ENCODE data around the gene KATNBL1. TPM values are rescaled to one million over a fixed set of nuclear protein-coding genes. Genes with fewer than 3 reads are reported as not detected.

Gene KATNBL1
- total RNA-seq, 2 donors from 2014 or later: 45.8 to 50.3 TPM

GRCh38 chr15:34109797-34110663 is 99.9 kb downstream of the KATNBL1 start:
- Histone ChIP-seq H3K27me3 (no peaks in the 10 kb centered on the region), H3K27ac (no peak overlapping the region), H3K4me3 (no peak overlapping the region), H3K4me1 (no peaks in the 10 kb centered on the region), H3K9me3 (no peaks in the 10 kb centered on the region), H3K36me3 (replicated peaks in 1 of 2; ENCODE audit: insufficient read depth in 1 of 2, low read depth in 2 of 2) (no peaks in the 10 kb centered on the region)
- 42 to 56% methylated on average over 5 of the region's 5 CpGs for WGBS, 2 donors
- peak in 6 of 7 experiments; percentile 37 to 61 (median 47) for TF ChIP-seq CTCF (IDR thresholded peaks at IDR 0.05)
- no peak for TF ChIP-seq POLR2A (IDR thresholded peaks at IDR 0.05)
- intact Hi-C loops (cut with DNase I): loop anchor here (10.0 kb wide), 1 partner anchor 105 kb away; the partner anchor contains the start of gene KATNBL1
- ATAC-seq (no peak), DNase-seq (no peak)

GRCh38 chr15:34107315-34107714 is 102.6 kb downstream of the KATNBL1 start:
- Histone ChIP-seq H3K27me3 (no peaks in the 10 kb centered on the region), H3K9me3 (no peaks in the 10 kb centered on the region), H3K36me3 (replicated peaks in 1 of 2; ENCODE audit: insufficient read depth in 1 of 2, low read depth in 2 of 2) (no peaks in the 10 kb centered on the region), H3K4me3 (no peak overlapping the region), H3K4me1 (peaks cover 8% of the 10 kb centered on the region), H3K27ac (no peak overlapping the region)
- DNase-seq (no peak), ATAC-seq (no peak)
- 75 to 81% methylated on average over 2 of the region's 2 CpGs for WGBS, 2 donors
- intact Hi-C loops (cut with DNase I): loop anchor here (10.0 kb wide), 1 partner anchor 107 kb away; the partner anchor contains the start of gene KATNBL1
- TF ChIP-seq POLR2A (IDR thresholded peaks at IDR 0.05): no peak
- TF ChIP-seq CTCF (IDR thresholded peaks at IDR 0.05): no peak

GRCh38 chr15:34106423-34106822 is 103.5 kb downstream of the KATNBL1 start:
- Histone ChIP-seq H3K4me3 (no peak overlapping the region), H3K36me3 (replicated peaks in 1 of 2; ENCODE audit: insufficient read depth in 1 of 2, low read depth in 2 of 2) (no peaks in the 10 kb centered on the region), H3K27me3 (no peaks in the 10 kb centered on the region), H3K9me3 (no peaks in the 10 kb centered on the region), H3K4me1 (peaks cover 8% of the 10 kb centered on the region), H3K27ac (no peak overlapping the region)
- no peak for DNase-seq
- ATAC-seq: no peak
- intact Hi-C loops (cut with DNase I): loop anchor here (10.0 kb wide), 1 partner anchor 108 kb away; the partner anchor contains the start of gene KATNBL1
- 95 to 100% methylated on average over 1 of the region's 1 CpG for WGBS, 2 donors
- TF ChIP-seq CTCF (IDR thresholded peaks at IDR 0.05): no peak
- no peak for TF ChIP-seq POLR2A (IDR thresholded peaks at IDR 0.05)

- TF ChIP-seq CTCF (IDR thresholded peaks at IDR 0.05): peak in 1 of 7 experiments; percentile 6
- TF ChIP-seq POLR2A (IDR thresholded peaks at IDR 0.05): no peak
- intact Hi-C loops (cut with DNase I): loop anchor here (10.0 kb wide), 1 partner anchor 112 kb away; the partner anchor contains the start of gene KATNBL1
- 12 to 16% methylated on average over 29 of the region's 29 CpGs for WGBS, 2 donors
- DNase-seq (peak in 1 of 4 donors; percentile 2), ATAC-seq (peak; percentile 51)
- peak overlapping the region; percentile 72 to 88 (median 86) for H3K27ac ChIP-seq
- H3K36me3 ChIP-seq (replicated peaks in 1 of 2; ENCODE audit: insufficient read depth in 1 of 2, low read depth in 2 of 2): no peaks in the 10 kb centered on the region
- no peaks in the 10 kb centered on the region for H3K27me3 ChIP-seq
- peak overlapping the region; percentile 48 to 98 for H3K4me3 ChIP-seq
- no peaks in the 10 kb centered on the region for H3K9me3 ChIP-seq
- H3K4me1 ChIP-seq: peaks cover 20% of the 10 kb centered on the region
These were observed 107.5 kb downstream of the KATNBL1 start for GRCh38 chr15:34102175-34102925.
